Measurements from ENCODE around the gene SCUBE1. TPM values are rescaled to one million over a fixed set of nuclear protein-coding genes. Genes with fewer than 3 reads are reported as not detected.

SCUBE1 gene
- total RNA-seq, 3 donors from 2014 or later (not counting 1 experiment from before 2014, with no cell fraction given): 0.05 to 1.2 (median 0.11) TPM

- intact Hi-C loops (cut with micrococcal nuclease): no loop called here
- Histone ChIP-seq H3K4me1 (ENCODE audit: control insufficient read depth, insufficient read depth, low read length) (peaks cover 22% of the 10 kb centered on the region), H3K9me3 (ENCODE audit: control insufficient read depth, insufficient read depth, low read length) (no peaks in the 10 kb centered on the region), H3K27me3 (ENCODE audit: control insufficient read depth, insufficient read depth, low read length) (no peaks in the 10 kb centered on the region), H3K4me3 (ENCODE audit: low read length) (no peak overlapping the region), H3K36me3 (ENCODE audit: control insufficient read depth, insufficient read depth, low read length) (peaks cover 2% of the 10 kb centered on the region), H3K27ac (ENCODE audit: low read length) (no peak overlapping the region)
- peaks cover 0 to 12% of the 10 kb centered on the region in 2 donors for H3K4me1 Mint-ChIP-seq
- H3K27ac Mint-ChIP-seq: no peak overlapping the region
- H3K9me3 Mint-ChIP-seq: no peaks in the 10 kb centered on the region
- ATAC-seq (no peak), DNase-seq (no peak)
- no peaks in the 10 kb centered on the region for H3K27me3 Mint-ChIP-seq (ENCODE audit: low read depth in 2 of 2)
- H3K4me3 Mint-ChIP-seq: no peak overlapping the region
- H3K36me3 Mint-ChIP-seq: no peaks in the 10 kb centered on the region
- TF ChIP-seq CTCF (IDR thresholded peaks at IDR 0.05): no peak
- WGBS (ENCODE audit: insufficient coverage): 95% methylated on average over 24 of the region's 24 CpGs
Observed at GRCh38 chr22:43158778-43159483, 184.2 kb downstream of the SCUBE1 start.

- Mint-ChIP-seq H3K27ac (no peak overlapping the region), H3K9me3 (no peaks in the 10 kb centered on the region), H3K27me3 (ENCODE audit: low read depth in 2 of 2) (no peaks in the 10 kb centered on the region), H3K36me3 (no peaks in the 10 kb centered on the region), H3K4me1 (peaks cover 3 to 13% of the 10 kb centered on the region in 2 donors), H3K4me3 (no peak overlapping the region)
- no peak for ATAC-seq
- 85% methylated on average over 9 of the region's 9 CpGs for WGBS (ENCODE audit: insufficient coverage)
- DNase-seq: no peak
- peaks cover 2% of the 10 kb centered on the region for H3K36me3 ChIP-seq (ENCODE audit: control insufficient read depth, insufficient read depth, low read length)
- H3K4me1 ChIP-seq (ENCODE audit: control insufficient read depth, insufficient read depth, low read length): peaks cover 23% of the 10 kb centered on the region
- no peak for TF ChIP-seq CTCF (IDR thresholded peaks at IDR 0.05)
- intact Hi-C loops (cut with micrococcal nuclease): no loop called here
- no peaks in the 10 kb centered on the region for H3K9me3 ChIP-seq (ENCODE audit: control insufficient read depth, insufficient read depth, low read length)
- no peak overlapping the region for H3K27ac ChIP-seq (ENCODE audit: low read length)
- H3K27me3 ChIP-seq (ENCODE audit: control insufficient read depth, insufficient read depth, low read length): no peaks in the 10 kb centered on the region
- H3K4me3 ChIP-seq (ENCODE audit: low read length): no peak overlapping the region
Observed at GRCh38 chr22:43157874-43158546, 185.2 kb downstream of the SCUBE1 start.

GRCh38 chr22:43156413-43156812 is 186.8 kb downstream of the SCUBE1 start:
- DNase-seq (no peak), ATAC-seq (no peak)
- H3K36me3 Mint-ChIP-seq: no peaks in the 10 kb centered on the region
- Histone ChIP-seq H3K4me3 (ENCODE audit: low read length) (no peak overlapping the region), H3K9me3 (ENCODE audit: control insufficient read depth, insufficient read depth, low read length) (no peaks in the 10 kb centered on the region), H3K27ac (ENCODE audit: low read length) (no peak overlapping the region), H3K4me1 (ENCODE audit: control insufficient read depth, insufficient read depth, low read length) (peaks cover 33% of the 10 kb centered on the region), H3K36me3 (ENCODE audit: control insufficient read depth, insufficient read depth, low read length) (peaks cover 2% of the 10 kb centered on the region), H3K27me3 (ENCODE audit: control insufficient read depth, insufficient read depth, low read length) (no peaks in the 10 kb centered on the region)
- H3K4me1 Mint-ChIP-seq: peaks cover 13 to 23% of the 10 kb centered on the region in 2 donors
- no peak overlapping the region for H3K27ac Mint-ChIP-seq
- H3K4me3 Mint-ChIP-seq: no peak overlapping the region
- no peak for TF ChIP-seq CTCF (IDR thresholded peaks at IDR 0.05)
- 89% methylated on average over 12 of the region's 12 CpGs for WGBS (ENCODE audit: insufficient coverage)
- intact Hi-C loops (cut with micrococcal nuclease): no loop called here
- no peaks in the 10 kb centered on the region for H3K27me3 Mint-ChIP-seq (ENCODE audit: low read depth in 2 of 2)
- no peaks in the 10 kb centered on the region for H3K9me3 Mint-ChIP-seq
